ENCODE data around the gene THSD4.

The THSD4 gene

DNA sequence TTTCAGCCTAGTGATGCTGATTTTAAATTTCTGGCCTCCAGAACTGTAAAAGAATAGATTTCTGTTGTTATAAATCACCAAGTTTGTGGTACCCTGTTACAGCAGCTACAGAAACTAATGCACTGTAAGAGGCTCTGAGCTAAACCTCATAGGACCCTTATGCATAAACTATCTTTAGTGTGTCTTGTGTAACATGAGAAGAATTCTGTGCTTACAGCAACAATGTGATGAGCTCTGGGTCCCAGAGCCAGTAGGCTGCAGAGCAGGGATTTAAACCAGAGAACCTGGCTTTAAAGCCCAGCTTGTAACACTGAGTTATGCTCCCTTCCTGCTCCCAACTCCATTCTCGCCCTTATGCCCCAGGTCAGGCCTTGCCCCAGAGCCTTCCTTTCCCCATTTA is 113.1 kb downstream of the THSD4 start:
- Histone ChIP-seq H3K4me3 (ENCODE audit: low read length) (no peak overlapping the region), H3K9me3 (replicated peaks; ENCODE audit: insufficient read depth, low read length) (no peaks in the 10 kb centered on the region), H3K9ac (ENCODE audit: low read length) (no peak overlapping the region), H4K20me1 (ENCODE audit: insufficient read depth, low read length) (no peaks in the 10 kb centered on the region), H3K36me3 (replicated peaks; ENCODE audit: insufficient read depth, low read length) (no peaks in the 10 kb centered on the region), H3K79me2 (ENCODE audit: low read length) (no peaks in the 10 kb centered on the region), H3K9me2 (replicated peaks; ENCODE audit: insufficient read depth, low read length) (no peaks in the 10 kb centered on the region), H3K27ac (ENCODE audit: low read length) (no peak overlapping the region), H3K27me3 (replicated peaks; ENCODE audit: insufficient read depth, low read length) (no peaks in the 10 kb centered on the region), H3K4me1 (ENCODE audit: low read length) (no peaks in the 10 kb centered on the region), H2AFZ (ENCODE audit: low read length) (no peak overlapping the region), H3K4me2 (ENCODE audit: low read depth, low read length) (no peak overlapping the region), H3F3A (ENCODE audit: insufficient read depth, low read length) (no peaks in the 10 kb centered on the region)
- no peak for DNase-seq
- TF ChIP-seq EZH2phosphoT487 (IDR thresholded peaks at IDR 0.05; ENCODE audit: low read length) (no peak), EZH2 (optimal IDR thresholded peaks at IDR 0.05; ENCODE audit: low read depth, low read length) (no peak)
- TF ChIP-seq, protein P1, sequence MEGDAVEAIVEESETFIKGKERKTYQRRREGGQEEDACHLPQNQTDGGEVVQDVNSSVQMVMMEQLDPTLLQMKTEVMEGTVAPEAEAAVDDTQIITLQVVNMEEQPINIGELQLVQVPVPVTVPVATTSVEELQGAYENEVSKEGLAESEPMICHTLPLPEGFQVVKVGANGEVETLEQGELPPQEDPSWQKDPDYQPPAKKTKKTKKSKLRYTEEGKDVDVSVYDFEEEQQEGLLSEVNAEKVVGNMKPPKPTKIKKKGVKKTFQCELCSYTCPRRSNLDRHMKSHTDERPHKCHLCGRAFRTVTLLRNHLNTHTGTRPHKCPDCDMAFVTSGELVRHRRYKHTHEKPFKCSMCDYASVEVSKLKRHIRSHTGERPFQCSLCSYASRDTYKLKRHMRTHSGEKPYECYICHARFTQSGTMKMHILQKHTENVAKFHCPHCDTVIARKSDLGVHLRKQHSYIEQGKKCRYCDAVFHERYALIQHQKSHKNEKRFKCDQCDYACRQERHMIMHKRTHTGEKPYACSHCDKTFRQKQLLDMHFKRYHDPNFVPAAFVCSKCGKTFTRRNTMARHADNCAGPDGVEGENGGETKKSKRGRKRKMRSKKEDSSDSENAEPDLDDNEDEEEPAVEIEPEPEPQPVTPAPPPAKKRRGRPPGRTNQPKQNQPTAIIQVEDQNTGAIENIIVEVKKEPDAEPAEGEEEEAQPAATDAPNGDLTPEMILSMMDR (IDR thresholded peaks at IDR 0.05; ENCODE audit: low read length), result no peak

DNA sequence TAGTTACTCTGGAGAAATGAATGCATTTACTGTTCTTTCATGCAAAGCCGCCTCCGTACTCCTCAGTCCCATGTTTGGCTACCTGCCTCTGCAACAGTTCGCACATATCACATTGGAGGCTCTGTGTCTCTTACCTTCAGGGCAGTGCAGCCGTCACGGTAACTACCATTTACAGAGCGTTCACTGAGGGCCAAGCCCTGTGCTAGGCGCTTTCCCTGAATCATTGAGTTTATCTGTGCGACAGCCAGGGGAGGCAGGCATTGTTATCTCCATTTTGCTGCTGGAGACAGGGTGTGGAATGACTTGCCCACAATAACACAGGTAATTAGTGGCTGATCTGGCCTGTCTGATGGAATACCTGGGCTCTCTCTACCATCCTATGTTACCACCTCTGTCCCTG is 115.0 kb downstream of the THSD4 start:
- Histone ChIP-seq H3K36me3 (replicated peaks; ENCODE audit: insufficient read depth, low read length) (no peaks in the 10 kb centered on the region), H3K9me2 (replicated peaks; ENCODE audit: insufficient read depth, low read length) (no peaks in the 10 kb centered on the region), H4K20me1 (ENCODE audit: insufficient read depth, low read length) (no peaks in the 10 kb centered on the region), H3K9ac (ENCODE audit: low read length) (no peak overlapping the region), H3K27me3 (replicated peaks; ENCODE audit: insufficient read depth, low read length) (no peaks in the 10 kb centered on the region), H2AFZ (ENCODE audit: low read length) (no peak overlapping the region), H3F3A (ENCODE audit: insufficient read depth, low read length) (no peaks in the 10 kb centered on the region), H3K79me2 (ENCODE audit: low read length) (no peaks in the 10 kb centered on the region), H3K4me3 (ENCODE audit: low read length) (no peak overlapping the region), H3K4me1 (ENCODE audit: low read length) (no peaks in the 10 kb centered on the region), H3K27ac (ENCODE audit: low read length) (no peak overlapping the region), H3K4me2 (ENCODE audit: low read depth, low read length) (no peak overlapping the region), H3K9me3 (replicated peaks; ENCODE audit: insufficient read depth, low read length) (no peaks in the 10 kb centered on the region)
- TF ChIP-seq EZH2phosphoT487 (IDR thresholded peaks at IDR 0.05; ENCODE audit: low read length) (no peak), EZH2 (optimal IDR thresholded peaks at IDR 0.05; ENCODE audit: low read depth, low read length) (no peak)
- TF ChIP-seq, protein P1 (IDR thresholded peaks at IDR 0.05; ENCODE audit: low read length), result no peak
- DNase-seq, result no peak

DNA sequence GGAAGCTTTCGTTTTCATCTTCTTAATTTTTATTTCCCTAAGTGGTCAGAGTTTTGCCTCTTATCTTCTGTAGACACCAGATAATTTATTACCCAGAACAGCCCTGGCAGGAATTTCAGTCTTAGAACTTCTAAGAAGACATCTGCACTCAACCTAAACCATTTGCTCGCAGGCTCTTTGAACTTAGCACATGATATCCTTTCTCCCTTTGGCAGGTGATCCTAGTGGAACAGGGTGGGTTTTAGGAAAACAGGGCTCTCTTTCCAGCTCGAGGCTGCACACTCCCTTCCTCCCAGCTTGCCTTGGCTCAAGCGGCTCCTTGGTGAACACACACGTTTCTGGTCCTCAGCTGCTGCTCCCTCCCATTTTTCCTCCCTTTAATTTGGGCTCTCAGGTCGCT is 116.5 kb downstream of the THSD4 start:
- H2AFZ ChIP-seq (ENCODE audit: low read length), result no peak overlapping the region
- H4K20me1 ChIP-seq (ENCODE audit: insufficient read depth, low read length), result no peaks in the 10 kb centered on the region
- DNase-seq, result no peak
- H3K9me3 ChIP-seq (replicated peaks; ENCODE audit: insufficient read depth, low read length), result no peaks in the 10 kb centered on the region
- H3K9ac ChIP-seq (ENCODE audit: low read length), result no peak overlapping the region
- no peaks in the 10 kb centered on the region for H3K27me3 ChIP-seq (replicated peaks; ENCODE audit: insufficient read depth, low read length)
- no peaks in the 10 kb centered on the region for H3K79me2 ChIP-seq (ENCODE audit: low read length)
- no peaks in the 10 kb centered on the region for H3F3A ChIP-seq (ENCODE audit: insufficient read depth, low read length)
- TF ChIP-seq EZH2 (optimal IDR thresholded peaks at IDR 0.05; ENCODE audit: low read depth, low read length) (no peak), EZH2phosphoT487 (IDR thresholded peaks at IDR 0.05; ENCODE audit: low read length) (no peak)
- TF ChIP-seq, protein P1 (IDR thresholded peaks at IDR 0.05; ENCODE audit: low read length), result no peak
- H3K9me2 ChIP-seq (replicated peaks; ENCODE audit: insufficient read depth, low read length), result no peaks in the 10 kb centered on the region
- H3K27ac ChIP-seq (ENCODE audit: low read length), result no peak overlapping the region
- no peaks in the 10 kb centered on the region for H3K36me3 ChIP-seq (replicated peaks; ENCODE audit: insufficient read depth, low read length)
- no peak overlapping the region for H3K4me2 ChIP-seq (ENCODE audit: low read depth, low read length)
- no peak overlapping the region for H3K4me3 ChIP-seq (ENCODE audit: low read length)
- no peaks in the 10 kb centered on the region for H3K4me1 ChIP-seq (ENCODE audit: low read length)

Measured in MM.1S (cell line).